OCI-LY1 (cell line): Measurements from ENCODE around the gene PRRT1.

Experiments used
- CTCF ChIP-seq: fragments of 200-600 bp; sonication (generic), shearing (Covaris generic); IDR thresholded peaks from 2 replicates; pipeline ENCODE4 v1.5.1; 2017; ENCODE audit warnings: mild to moderate bottlenecking, antibody characterized with exemption, low read length, moderate library complexity, mixed read lengths
- EZH2 ChIP-seq: fragments of 200-600 bp; sonication (generic), shearing (Covaris generic); IDR thresholded peaks from 2 replicates; pipeline ENCODE4 v1.8.0; 2017; ENCODE audit warnings: borderline replicate concordance, mixed run types, mild to moderate bottlenecking, antibody characterized with exemption, low read length, moderate library complexity, mixed read lengths

GRCh38 chr6:32112431-32112980 is 39.2 kb downstream of the PRRT1 start:
- no peak for TF ChIP-seq CTCF
- no peak for TF ChIP-seq EZH2
